DMS79 (cell line): ENCODE results near the gene CRB3.

Source experiments
- DNase-seq: peaks from one replicate; lab custom pipeline; 2025; lab: John Stamatoyannopoulos, UW

Gene CRB3

DNA sequence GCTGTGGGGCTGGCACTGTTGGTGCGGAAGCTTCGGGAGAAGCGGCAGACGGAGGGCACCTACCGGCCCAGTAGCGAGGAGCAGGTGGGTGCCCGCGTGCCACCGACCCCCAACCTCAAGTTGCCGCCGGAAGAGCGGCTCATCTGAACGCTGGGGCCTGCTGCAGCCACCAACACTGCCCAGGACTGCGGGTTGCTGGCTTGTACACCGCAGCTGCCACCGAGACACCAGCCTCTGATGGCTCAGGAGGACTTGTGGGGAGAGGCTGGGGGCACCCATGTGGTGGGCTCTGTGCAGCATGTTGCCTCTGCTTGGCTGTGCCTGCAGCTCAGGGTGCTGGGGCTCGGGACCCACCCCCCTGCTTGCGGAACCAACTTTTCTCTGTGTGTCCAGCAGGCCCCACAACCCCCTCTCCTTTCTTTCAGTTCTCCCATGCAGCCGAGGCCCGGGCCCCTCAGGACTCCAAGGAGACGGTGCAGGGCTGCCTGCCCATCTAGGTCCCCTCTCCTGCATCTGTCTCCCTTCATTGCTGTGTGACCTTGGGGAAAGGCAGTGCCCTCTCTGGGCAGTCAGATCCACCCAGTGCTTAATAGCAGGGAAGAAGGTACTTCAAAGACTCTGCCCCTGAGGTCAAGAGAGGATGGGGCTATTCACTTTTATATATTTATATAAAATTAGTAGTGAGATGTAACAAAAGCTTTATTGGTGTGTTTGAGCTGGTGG lies 2.6 kb downstream of the CRB3 start:
- no peak for DNase-seq

DNA sequence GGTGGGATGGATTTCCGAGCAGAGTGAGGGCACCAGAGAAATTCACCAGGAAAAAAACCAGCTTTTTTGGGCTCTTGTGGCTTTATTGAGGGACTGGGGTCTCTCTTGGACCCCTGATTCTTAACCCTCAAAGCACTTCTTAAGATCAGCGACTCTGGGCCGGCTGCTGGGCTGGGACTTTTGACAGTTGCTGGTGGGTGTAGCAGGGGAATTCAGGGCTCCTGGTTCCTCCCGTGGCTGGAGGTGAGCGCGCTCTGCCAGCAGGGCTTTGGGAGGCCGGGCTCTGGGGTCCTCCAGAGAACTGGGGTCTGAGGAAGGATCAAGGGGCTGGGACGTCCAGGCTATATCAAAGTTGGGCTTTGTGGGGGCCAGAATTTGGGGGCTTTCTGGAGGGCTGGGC lies 3.3 kb downstream of the CRB3 start:
- DNase-seq = no peak

DNA sequence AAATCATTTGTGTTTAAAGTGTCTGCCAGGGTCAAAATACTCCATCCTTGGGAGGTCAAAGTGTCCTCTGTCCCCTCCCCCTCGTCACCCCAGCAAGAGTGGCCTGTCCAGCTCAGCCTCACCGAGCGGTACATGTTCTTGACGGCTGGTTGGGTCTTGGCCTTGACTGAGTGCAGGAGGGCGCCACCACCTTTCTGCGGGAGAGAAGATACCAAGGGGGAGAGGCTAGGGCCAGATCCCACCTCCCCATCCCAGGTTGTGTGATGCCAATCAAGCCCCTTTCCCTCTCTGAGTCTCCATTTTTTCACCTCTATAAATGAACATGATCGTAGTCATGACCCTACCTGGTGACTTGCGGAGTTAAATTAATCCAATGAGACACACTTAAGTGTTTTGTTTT lies 6.1 kb downstream of the CRB3 start:
- no peak for DNase-seq

DNA sequence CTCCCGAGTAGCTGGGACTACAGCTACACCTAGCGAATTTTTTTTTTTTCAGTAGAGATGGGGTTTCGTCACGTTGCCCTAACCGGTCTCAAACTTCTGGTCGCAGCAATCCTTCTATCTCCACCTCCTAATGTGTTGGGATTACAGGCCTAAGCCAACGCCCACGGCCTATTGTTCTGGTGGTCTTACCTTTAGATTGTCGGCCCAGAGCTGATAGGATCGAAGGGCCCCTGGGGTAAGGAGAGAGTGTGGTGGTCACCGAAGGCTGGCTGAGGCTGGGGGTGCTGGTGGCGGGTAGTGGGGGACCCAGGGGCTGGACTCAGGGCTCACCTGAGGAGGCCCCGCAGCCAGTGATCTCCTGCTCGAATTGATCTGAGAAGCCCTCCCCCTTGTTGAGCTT lies 7.0 kb downstream of the CRB3 start:
- no peak for DNase-seq

DNA sequence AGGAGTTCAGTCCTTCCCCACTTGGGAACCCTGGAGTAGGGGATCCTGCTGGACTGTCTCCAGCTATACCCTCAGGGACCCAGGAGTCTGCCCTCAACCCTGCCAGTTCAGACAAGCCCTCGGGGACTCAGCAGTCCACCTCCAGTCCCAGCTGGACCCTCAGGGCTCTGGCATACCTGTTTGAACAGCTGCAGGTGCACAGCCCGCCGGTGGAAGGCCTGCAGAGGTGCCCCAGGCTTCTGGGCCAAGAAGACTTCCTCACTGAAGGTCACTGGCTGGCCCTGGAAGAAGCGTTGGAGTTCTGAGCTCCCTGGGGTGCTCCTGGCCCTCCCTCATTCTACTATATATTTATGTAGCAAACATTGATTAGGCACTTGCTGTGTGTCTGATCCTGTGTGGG lies 8.6 kb downstream of the CRB3 start:
- DNase-seq = no peak

DNA sequence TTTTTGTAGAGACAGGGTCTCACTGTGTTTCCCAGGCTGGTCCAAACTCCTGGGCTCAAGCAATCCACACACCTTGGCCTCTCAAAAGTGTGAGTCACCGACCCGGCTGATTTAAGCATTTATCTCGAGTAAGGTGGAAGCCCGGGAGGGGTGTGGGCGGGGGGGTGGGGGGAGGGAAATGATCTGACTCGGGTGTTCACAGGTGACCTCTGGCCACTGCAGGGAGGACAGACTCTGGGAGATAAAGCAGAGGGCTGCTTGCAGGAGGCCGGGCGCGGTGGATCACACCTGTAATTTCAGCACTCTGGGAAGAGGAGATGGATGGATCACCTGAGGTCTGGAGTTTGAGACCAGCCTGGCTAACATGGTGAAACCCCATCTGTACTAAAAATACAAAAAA lies 9.6 kb downstream of the CRB3 start:
- no peak for DNase-seq

DNA sequence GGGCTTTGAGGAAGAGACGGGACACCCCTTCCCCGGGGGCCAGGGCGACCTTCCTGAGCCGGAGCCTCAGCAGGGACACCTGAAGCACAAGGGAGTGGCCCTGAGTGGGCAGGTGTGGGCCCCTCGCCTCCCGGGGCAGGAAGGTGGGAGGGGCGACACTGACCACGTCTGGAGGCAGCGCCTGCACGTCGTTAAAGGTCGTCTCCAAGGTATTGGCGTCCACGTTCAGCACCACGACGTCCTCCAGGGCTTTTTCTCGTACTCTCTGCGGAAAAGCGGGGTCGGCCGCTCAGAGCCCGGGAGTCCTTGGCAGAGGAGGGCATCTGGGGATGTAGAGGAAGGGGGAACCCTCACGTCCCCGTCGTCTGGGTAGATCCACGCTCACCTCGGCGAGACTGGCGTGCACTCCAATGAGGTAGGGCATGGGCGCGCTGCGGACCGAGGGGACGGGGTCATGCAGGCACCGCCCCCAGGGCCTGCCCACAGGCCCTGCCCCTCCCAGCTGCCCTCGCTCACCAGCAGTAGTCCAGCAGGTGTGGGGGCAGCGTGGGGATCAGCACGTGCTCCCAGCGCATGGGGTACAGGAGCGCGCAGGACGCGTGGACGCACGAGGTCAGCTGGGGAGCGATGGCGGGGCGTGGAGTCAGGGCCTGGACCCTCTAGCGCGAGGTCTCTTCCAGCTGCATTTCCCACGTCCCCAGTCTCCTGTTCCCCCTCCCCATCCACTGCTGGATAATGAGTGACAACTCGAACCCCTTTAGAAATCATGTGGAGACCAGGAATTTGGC lies 11.4 kb downstream of the CRB3 start:
- DNase-seq = no peak

DNA sequence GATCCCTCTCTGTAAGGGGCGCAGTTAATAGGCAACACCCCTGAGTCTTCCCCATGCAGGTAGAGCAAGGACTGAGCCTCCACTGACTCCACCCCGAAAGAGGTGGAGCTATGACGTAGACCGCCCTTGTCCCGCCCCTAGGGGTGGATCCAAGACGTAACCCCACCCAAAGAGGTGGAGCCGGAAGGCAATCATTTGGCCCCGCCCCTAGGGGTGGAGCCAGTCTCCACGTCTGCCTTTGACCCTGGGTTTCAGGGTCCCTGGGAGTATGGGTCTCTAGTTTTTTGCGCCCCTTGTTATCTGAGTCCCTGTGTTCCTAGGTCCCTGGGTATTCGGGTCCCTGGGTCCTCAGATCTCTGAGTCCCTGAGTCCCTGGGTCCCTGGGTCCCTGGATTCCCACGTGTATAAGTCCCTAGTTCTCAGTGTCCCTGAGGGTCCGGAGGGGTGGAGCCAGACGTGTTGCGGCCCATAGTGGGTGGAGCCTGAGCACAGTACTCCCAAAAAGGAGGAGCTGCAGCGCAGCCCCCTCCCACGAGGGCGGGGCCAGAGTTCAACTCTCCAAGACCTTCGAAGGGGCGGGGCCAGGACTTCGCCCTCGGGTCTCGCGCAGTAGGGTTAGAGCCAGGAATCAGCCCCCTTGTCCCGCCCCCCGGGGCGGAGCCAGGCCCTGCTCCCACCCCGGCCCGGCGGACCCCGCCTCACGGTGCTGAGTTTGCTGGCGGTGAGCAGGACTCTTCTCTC lies 12.3 kb downstream of the CRB3 start:
- no peak for DNase-seq

DNA sequence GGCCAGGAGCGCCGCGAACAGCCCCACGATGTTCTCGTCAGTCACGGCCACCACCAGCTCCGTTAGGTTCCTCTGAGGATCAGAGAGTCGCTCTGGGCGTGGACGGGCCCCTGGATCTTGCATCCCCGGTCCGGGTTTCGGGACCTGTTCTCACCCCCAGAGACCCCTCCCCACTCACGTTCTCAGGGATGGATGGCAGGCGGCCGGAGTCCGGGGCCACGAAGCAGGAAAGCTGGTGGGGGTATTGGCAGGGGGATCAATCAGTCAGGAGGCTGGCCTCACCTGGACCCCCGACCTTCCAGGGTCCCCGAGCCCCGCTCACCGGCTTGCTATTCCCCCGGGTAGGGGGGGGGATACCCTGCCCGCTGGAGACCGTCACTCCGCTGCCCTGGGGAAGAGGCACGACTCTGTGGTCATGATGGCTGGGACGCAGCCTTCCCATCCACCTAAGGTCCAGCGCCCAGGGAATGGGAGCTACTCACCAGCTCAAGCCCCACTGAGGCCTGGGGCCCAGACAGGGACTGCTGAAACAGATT lies 12.9 kb downstream of the CRB3 start:
- no peak for DNase-seq

DNA sequence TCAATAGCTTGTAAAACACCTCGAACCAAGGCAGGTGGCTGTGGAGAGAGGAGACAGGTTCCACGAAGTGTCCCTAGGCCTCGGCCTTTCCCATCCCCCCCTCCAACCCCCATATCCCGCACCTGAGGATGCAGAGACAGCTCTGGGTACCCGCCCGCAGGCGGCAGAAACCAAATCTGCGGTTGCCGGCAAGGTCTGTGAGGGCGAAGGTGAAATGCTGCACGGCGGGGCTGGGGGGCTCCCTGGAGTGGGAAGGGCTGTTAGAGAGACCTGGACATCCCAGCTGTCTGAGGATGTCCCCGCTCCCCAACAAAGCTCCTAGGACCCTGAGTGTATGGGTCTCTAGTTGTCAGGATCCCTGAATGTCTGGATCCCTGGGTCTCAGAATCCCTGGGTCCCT lies 14.7 kb downstream of the CRB3 start:
- no peak for DNase-seq

DNA sequence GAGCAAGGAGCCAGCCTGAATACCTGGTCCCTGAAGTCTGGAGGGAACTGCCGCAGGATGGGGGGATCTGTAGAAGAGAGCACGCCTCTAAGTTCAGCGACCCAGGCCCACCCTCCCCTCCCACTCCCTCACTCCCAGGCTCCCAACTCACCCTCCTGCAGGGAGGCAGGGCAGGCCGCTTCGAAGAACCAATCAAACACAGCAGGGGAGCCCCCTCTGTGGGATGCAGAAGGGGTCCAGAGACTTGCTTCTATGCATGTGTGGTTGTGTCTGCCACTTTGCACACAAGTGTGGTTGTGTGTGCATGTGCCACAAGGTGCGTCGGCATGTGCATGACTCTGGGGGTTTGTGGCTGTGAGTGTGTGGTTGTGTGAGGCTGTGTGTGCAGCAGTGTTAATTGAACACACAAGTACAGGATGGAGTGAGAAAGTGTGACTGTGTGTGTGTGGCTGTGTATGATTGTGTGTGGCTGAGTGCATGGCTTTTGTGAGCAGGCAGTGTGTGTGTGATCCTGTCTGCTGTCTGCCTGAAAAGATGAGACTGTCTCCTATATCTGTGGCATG lies 15.8 kb downstream of the CRB3 start:
- DNase-seq = no peak

DNA sequence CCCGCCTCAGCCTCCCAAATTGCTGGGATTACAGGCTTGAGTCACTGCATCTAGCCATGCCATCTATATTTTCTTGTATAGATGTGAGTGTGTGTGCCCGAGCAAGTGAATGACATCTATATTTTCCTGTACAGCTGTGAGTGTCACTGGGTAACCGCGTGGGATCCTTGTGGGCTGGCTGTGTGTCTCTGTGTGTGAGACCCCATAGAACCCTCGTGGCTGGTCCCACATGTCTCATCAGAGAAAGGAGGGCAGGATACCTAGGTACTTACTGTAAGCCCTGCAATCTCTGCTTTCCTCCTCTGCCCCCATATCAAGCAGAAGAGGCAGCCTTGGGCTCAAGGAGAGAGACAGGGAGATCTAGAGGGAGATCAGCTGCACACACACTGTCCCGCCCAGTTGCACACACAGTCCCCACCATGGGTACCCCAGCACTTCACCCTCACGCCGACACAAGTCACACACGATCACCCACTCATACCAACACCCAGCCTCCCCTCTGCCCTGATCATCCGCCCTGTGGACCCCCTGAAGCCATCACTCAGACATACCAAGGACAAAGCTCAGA lies 16.9 kb downstream of the CRB3 start:
- DNase-seq = no peak

DNA sequence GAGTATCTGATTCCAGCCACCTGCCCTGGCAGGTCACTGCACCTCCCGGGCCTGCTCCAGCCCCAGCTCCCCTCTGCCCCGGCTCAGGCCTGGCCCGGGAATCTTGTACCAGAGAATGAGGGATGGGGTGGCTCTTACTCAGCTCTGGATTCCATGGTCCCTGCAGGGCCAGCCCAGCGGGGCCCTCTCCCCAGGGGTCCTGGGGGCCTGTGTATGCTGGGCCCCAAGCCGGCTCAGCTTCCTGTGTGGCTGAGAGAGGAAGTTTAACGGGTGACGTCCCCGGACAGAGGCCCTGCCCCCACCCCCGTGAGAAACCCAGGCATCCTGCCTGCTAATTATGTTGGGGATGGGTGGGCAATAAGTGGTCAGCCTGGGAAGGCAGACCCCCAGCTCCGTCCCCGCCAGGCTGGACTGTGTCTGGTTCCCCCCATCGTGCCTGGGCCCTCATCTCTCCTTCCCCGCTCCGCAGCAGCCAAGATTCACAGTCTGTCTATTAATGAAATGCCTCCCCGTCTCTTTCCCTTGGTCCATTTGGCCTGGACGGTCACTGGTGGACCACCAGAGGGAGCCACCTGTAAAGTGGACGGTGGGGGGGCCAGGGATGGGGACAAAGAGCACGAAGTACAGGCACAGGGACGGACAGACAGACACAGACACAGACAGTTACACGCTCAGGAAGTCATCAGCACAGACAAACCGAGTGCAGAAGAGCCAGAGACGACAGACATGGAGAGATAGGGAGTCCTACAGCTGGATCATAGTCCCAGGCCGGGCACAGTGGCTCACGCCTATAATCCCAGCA lies 17.7 kb downstream of the CRB3 start, which contains the start of gene DENND1C:
Gene DENND1C (minus strand): TSS at position 247 of the 802 bp plus-strand sequence. CDS start 92 bp downstream, at position 155.
- no peak for DNase-seq

DNA sequence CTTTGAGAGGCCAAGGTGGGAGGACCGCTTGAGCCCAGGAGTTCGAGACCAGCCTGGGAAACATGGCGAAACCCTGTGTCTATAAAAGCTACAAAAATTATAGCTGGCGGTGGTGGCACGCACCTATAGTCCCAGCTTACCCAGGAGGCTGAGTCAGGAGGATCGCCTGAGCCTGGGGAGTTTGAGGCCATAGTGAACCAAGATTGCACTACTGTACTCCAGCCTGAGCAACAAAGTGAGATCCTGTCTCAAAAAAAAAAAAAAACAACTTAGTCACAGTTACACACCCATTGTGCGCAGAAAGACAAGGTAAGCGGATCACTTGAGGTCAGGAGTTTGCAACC lies 18.2 kb downstream of the CRB3 start:
- DNase-seq = no peak

DNA sequence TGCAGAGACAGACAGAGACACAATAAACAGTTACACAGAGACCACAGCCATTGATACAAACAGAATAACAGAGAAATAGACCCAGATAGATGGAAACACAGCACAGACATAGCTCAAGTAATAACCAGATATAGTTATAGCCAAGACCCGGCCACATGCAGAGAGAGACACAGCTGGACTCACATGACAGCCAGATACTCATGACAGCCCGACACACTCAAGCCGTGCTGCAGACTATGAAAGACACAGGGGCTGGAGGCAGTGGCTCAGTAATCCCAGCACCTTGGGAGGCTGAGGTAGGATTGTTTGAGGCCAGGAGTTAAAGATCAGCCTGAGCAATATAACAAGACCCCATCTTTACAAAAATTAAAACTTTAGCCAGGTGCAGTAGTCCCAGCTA lies 19.2 kb downstream of the CRB3 start:
- no peak for DNase-seq

DNA sequence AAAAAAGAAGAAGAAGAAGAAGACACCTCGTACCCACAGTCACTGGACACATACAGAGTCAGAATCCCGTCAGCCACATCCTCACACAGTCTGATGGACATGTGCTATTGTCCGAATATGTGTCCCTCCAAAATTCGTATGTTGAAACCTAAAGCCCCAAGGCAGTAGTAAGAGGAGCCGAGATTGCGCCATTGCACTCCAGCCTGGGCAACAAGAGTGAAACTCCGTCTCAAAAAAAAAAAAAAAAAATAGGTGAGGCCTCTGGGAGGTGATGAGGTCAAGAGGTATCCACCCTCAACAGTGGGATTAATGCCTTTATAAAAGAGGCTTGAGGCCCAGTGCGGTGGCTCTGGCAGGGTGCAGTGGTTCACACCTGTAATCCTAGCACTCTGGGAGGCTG lies 20.2 kb downstream of the CRB3 start:
- DNase-seq = no peak

DNA sequence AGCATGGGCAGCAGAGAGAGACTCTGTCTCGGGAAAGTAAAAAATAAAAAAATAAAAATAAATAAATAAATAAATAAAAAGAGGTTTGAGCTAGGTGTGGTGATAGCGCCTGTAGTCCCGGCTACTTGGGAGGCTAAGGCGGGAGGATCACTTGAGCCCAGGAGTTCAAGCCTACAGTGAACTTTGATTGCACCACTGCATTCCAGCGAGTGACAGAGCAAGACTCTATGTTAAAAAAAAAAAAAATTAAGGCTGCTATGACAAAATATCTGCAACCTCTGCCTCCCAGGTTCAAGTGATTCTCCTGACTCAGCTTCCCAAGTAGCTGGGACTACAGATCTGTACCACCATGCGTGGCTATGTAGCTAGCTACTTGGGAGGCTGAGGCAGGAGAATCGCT lies 20.8 kb downstream of the CRB3 start:
- DNase-seq = no peak

DNA sequence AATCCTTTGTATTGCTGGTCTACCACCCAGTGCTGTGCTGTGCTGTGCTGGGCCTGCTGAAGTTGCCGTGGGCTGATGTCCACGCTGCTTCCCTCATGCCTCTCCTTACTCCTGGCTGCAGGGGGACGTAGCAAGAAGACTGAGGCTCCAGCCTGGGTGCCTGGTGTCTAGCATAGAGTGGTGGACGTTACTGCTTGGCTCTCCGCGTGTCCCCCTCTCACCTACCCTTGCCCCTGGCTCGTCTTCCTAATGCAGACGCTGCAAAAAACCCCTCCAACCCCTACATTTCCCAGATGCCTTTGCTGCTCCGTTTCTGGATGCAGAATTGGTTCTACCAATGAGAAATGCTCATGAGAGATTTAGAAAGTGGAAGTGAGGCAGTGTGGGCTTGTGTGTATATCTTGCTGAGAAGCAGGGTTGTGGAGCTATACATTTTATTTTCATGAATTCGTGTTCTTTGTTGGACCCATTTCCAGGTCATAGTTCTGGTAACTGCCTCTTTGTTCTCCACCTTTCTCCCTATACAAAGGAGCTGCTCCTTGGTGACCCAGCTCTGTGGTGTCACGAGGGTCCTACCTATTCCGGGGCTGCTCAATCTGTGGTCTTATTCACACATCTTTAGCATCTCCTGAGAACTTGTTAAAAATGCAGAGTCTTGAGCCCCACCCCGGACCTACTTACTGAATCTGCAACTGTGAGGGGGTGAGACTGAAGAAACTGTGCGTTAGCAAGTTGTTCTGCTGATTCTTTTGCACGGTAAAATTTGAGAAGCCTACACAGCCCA lies 25.4 kb downstream of the CRB3 start:
- no peak for DNase-seq

DNA sequence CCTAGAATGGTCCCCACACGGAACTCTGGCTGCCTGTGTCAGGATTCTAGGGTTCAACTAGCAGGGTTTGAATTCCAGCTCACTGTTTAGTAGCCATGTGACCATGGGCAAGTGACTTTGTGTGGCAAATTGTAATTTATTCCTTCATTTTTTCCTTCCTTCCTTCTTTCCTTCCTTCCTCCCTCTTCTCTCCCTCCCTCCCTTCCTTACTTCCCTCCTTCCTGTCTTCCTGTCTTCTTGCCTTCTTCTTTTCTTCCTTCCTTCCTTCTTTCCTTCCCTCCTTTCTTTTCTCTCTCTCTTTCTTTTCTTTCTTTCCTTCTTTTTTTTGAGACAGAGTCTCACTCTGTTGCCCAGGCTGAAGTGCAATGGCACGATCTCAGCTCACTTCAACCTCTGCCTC lies 26.1 kb downstream of the CRB3 start:
- DNase-seq = no peak

DNA sequence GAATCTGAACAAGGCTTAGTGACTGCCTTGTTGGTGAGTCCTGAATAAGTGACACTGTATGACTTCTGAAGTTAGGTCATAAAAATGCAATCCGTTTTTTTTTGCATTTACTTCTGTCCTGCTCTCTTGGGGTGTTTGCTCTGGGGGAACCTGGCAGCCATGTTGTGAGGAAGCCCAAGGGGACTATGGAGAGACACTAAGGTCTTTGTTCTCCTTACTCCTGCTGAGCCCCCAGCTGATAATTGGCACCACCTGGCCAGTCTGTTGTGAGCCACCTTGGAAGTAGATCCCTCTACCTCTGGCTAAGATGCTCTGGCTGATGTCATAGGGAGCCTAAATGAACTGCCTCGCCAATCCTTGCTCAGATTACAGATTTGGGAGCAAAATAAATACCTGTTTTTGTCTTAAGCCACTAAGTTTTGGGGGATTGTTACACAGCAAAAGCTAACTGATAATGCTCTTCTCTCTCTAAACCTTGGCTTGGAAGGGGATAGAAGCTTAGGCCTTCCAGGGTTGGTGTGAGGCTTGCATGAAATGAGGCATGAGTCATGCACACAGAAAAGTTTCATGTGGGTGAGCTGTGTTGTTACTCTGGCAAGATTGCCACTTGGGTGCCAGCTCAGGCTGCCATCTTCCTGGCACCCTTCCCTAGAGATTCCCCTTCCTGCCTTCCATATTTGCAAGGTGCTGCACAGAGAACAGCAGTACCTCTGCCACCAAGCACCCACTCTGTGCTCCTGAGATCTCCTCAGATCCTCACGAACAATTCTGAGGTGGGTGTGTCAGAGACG lies 27.9 kb downstream of the CRB3 start:
- DNase-seq = no peak
